Ovary (tissue), 9 donors: Measurements from ENCODE around the gene MIPEP. TPM values are rescaled to one million over a fixed set of nuclear protein-coding genes. Genes with fewer than 3 reads are reported as not detected.

Source experiments
- DNase-seq, 5 donors: peaks; one replicate each; pipeline ENCODE4 v3.0.0-alpha.2; 2019 to 2020
- H3K27ac ChIP-seq, 2 donors: fragments of 200-600 bp; one replicate each; pipeline versions ENCODE4 v1.5.1 to v1.8.0; 2019 to 2022
- H3K27me3 ChIP-seq: fragments of 200-600 bp; one replicate; pipeline ENCODE4 v1.8.0; 2022
- H3K36me3 ChIP-seq: fragments of 200-600 bp; sonication (generic); one replicate; pipeline ENCODE4 v1.5.1; 2019
- H3K4me1 ChIP-seq: one replicate; pipeline ENCODE4 v1.8.1; 2013; ENCODE audit warnings: mild to moderate bottlenecking, moderate library complexity; ENCODE audit not compliant: insufficient read depth
- H3K4me3 ChIP-seq: fragments of 200-600 bp; sonication (generic); one replicate; pipeline ENCODE4 v1.5.1; 2017
- H3K9me3 ChIP-seq, 2 donors: fragments of 200-600 bp in 1 of 2; sonication (generic) in 1 of 2; one replicate each; pipeline versions ENCODE4 v1.5.1 to v1.8.1; 2013 to 2019; ENCODE audit warnings: mild to moderate bottlenecking in 1 of 2, moderate library complexity in 1 of 2
- EP300 ChIP-seq: sonication (generic); formaldehyde crosslinking; IDR thresholded peaks from one replicate; pipeline ENCODE4 v1.6.1; 2017; ENCODE audit warnings: antibody characterized with exemption
- POLR2A ChIP-seq: fragments of 450-650 bp; IDR thresholded peaks from one replicate; pipeline ENCODE4 v1.6.1; 2017; ENCODE audit warnings: antibody characterized with exemption, mild to moderate bottlenecking, moderate library complexity
- WGBS, 3 donors: extraction: QIAGEN DNeasy Blood & Tissue Kit in 1 of 3; methylation state at CpG; one replicate each; pipeline versions ENCODE4 v1.1.5 to v1.1.7; 2013 to 2017; 5-methylcytosine and 5-hydroxymethylcytosine counted together
- intact Hi-C, 4 donors: fragments of 100-400 bp; cut with DNase I; formaldehyde crosslinking; loops; one replicate each; pipeline versions ENCODE4 v1.11.0 to v1.15.1; 2022 to 2023
- polyA plus RNA-seq, 2 donors: library from polyadenylated mRNA; stranded (reverse); fragments of 200-250 nt in 1 of 2; fragments of 350-450 nt in 1 of 2; fragmentation: Illumina TruSeq in 1 of 2; extraction: RNeasy Lipid Tissue Mini Kit (QIAGEN cat#74804) in 1 of 2; gene quantifications; one replicate each; pipeline ENCODE4 v1.2.3, GENCODE V29; 2013 to 2014
- total RNA-seq, 7 donors: library from RNA; depleted of rRNA in 2 of 7; stranded (reverse); fragments of >200 nt in 2 of 7; fragmentation: NEBNext Ultra II Directional in 3 of 7; extraction: Animal tissue kit (Norgen Biotek cat#: 25700) in 3 of 7; gene quantifications; one replicate each; pipeline versions ENCODE4 v1.1.0 to v1.2.4, GENCODE V29; 2016 to 2023
- TF ChIP-seq, protein P1 (sequence below), 3 donors: fragments of 450-650 bp in 2 of 3; fragments of 200-600 bp in 1 of 3; IDR thresholded peaks; one replicate each; pipeline versions ENCODE4 v1.5.1 to v1.8.0; 2016 to 2022; ENCODE audit warnings: antibody characterized with exemption in 3 of 3, mild to moderate bottlenecking in 1 of 3
- donor health status: DM: no; HTN: no; CAD: no; lungs with moderate emphysema.
- donor health status: DM: no; HTN: no; CAD: no.
- donor health status: Bipolar disorder and iron deficiency.
- donor health status: DM: yes; HTN: yes; CAD: no.
- donor health status: DM: no; HTN: no; CAD: no.
- donor health status: DM: yes; HTN: yes; CAD: no.

The MIPEP gene
- total and polyA plus RNA-seq, 9 donors = 7.1 to 18.8 (median 12.9) TPM

DNA sequence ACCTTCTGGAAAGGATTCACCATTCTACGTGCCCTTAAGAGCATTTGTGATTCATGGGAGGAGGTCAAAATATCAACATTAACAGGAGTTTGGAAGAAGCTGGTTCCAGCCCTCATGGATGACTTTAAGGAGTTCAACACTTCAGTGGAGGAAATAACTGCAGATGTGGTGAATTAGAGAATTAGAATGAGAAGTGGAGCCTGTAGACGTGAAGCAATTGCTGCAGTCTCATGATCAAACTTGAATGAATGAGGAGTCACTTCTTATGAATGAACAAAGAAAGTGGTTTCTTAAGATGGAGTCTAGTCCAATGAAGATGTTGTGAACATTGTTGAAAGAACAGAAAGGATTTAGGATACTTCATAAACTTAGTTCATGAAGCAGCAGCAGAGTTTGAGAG lies 189.9 kb downstream of the MIPEP start:
- Histone ChIP-seq H3K27me3 (no peaks in the 10 kb centered on the region), H3K4me3 (no peak overlapping the region), H3K9me3 (no peaks in the 10 kb centered on the region), H3K36me3 (no peaks in the 10 kb centered on the region), H3K27ac (no peak overlapping the region), H3K4me1 (peaks cover 2% of the 10 kb centered on the region)
- DNase-seq = no peak
- TF ChIP-seq POLR2A = no peak
- TF ChIP-seq EP300 = no peak
- TF ChIP-seq, protein P1, sequence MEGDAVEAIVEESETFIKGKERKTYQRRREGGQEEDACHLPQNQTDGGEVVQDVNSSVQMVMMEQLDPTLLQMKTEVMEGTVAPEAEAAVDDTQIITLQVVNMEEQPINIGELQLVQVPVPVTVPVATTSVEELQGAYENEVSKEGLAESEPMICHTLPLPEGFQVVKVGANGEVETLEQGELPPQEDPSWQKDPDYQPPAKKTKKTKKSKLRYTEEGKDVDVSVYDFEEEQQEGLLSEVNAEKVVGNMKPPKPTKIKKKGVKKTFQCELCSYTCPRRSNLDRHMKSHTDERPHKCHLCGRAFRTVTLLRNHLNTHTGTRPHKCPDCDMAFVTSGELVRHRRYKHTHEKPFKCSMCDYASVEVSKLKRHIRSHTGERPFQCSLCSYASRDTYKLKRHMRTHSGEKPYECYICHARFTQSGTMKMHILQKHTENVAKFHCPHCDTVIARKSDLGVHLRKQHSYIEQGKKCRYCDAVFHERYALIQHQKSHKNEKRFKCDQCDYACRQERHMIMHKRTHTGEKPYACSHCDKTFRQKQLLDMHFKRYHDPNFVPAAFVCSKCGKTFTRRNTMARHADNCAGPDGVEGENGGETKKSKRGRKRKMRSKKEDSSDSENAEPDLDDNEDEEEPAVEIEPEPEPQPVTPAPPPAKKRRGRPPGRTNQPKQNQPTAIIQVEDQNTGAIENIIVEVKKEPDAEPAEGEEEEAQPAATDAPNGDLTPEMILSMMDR (IDR thresholded peaks at IDR 0.05) = no peak
- 92 to 93% (median 93%) methylated on average over 2 of the region's 2 CpGs for WGBS, 3 donors
- intact Hi-C loops = loop anchor here in 1 of 4 donors (10.0 kb wide), 1 partner anchor 234 kb away; no protein-coding TSS in a partner anchor

DNA sequence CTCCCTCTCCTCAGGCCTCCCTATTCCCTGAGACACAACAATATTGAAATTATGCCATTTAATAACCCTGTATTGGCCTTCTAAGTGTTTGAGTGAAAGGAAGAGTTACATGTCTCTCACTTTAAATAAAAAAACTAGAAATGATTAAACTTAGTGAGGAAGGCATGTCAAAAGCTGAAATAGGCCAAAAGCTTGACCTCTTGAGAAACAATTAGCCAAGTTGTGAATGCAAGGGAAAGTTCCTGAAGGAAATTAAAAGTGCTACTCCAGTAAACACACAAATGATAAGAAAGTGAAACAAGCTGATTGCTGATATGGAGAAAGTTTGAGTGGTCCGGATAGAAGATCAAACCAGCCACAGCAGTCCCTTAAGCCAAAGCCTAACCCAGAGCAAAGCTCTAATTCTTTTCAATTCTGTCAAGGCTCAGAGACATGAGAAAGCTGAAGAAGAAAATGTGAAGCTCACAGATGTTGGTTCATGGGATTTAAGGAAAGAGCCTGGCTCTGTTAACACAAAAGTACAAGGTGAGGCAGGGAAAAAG lies 191.4 kb downstream of the MIPEP start:
- H3K27ac ChIP-seq = no peak overlapping the region
- H3K9me3 ChIP-seq = no peaks in the 10 kb centered on the region
- no peaks in the 10 kb centered on the region for H3K27me3 ChIP-seq
- no peaks in the 10 kb centered on the region for H3K36me3 ChIP-seq
- TF ChIP-seq POLR2A (no peak), EP300 (no peak)
- TF ChIP-seq, protein P1 (IDR thresholded peaks at IDR 0.05) = no peak
- DNase-seq = no peak
- intact Hi-C loops = loop anchor here in 1 of 4 donors (10.0 kb wide), 1 partner anchor 233 kb away; no protein-coding TSS in a partner anchor
- H3K4me3 ChIP-seq = no peak overlapping the region
- 55 to 61% (median 59%) methylated on average over 1 of the region's 1 CpG for WGBS, 3 donors
- peaks cover 2% of the 10 kb centered on the region for H3K4me1 ChIP-seq

DNA sequence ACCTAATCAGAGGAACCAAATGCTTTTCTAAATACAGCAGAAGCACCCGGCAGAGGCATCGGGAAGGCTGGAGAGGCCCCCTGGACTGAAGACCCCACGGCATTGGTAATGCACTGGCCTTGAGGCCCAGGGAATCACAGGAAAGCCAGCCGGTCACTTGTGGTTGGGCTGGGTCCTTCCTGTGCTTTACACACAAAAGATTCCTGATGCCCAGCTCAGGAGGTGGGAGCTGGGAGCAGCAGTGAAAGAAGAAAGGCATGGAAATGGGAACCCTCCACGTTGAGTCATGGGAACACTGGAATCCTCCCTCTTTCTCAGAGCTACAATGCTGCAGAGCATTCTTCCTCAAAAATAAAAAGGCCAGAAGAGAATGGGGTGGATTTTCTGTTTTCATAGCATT lies 192.6 kb downstream of the MIPEP start:
- Histone ChIP-seq H3K4me3 (no peak overlapping the region), H3K36me3 (no peaks in the 10 kb centered on the region), H3K4me1 (peaks cover 2% of the 10 kb centered on the region), H3K27ac (no peak overlapping the region), H3K27me3 (no peaks in the 10 kb centered on the region), H3K9me3 (no peaks in the 10 kb centered on the region)
- intact Hi-C loops = loop anchor here in 1 of 4 donors (10.0 kb wide), 1 partner anchor 232 kb away; no protein-coding TSS in a partner anchor
- 73 to 83% (median 83%) methylated on average over 5 of the region's 5 CpGs for WGBS, 3 donors
- no peak for DNase-seq
- TF ChIP-seq, protein P1 (IDR thresholded peaks at IDR 0.05) = no peak
- TF ChIP-seq POLR2A (no peak), EP300 (no peak)

DNA sequence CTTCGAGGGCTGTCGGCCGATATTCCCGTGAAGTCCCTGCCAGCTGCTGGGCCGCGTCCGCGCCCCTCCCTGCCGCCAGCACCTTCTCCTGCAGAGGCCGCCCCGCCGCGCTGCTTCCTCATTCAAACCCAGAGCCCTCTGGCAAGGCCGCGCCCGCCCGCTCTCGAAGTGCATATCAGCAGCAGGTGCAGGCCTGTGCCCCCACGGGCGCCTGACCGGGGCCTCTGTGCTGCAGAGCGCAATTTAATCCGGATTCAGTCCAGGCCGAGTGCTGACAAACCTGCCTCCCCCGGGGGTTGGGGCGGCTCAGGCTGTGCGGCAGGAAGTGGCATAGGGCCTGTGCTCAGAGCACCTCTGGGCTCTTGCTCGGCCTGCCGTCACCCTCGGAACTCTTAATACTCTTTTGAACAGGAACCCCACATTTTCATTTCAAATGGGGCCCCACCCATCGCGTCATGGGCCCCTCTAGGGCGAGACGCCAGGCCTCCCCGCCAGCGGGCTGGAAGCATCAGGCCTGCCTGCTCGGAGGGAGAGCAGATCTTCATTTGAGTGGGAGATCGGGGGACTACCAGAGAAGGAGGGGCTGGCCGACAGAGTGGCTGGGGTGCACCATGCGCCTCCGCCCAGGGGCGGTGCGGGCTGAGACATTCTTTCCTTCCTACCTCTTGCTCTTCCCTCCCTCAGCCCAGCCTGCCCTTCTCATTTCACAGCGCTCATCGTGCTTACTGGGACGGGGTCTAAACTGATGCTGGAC lies 193.3 kb downstream of the MIPEP start:
- 72 to 83% (median 77%) methylated on average over 44 to 46 of the region's 46 CpGs for WGBS, 3 donors
- no peak overlapping the region for H3K27ac ChIP-seq
- intact Hi-C loops = loop anchor here in 1 of 4 donors (10.0 kb wide), 1 partner anchor 231 kb away; no protein-coding TSS in a partner anchor
- DNase-seq = no peak
- TF ChIP-seq POLR2A (no peak), EP300 (no peak)
- TF ChIP-seq, protein P1 (IDR thresholded peaks at IDR 0.05) = no peak
- H3K9me3 ChIP-seq = no peaks in the 10 kb centered on the region
- no peak overlapping the region for H3K4me3 ChIP-seq
- H3K36me3 ChIP-seq = no peaks in the 10 kb centered on the region
- H3K27me3 ChIP-seq = no peaks in the 10 kb centered on the region
- no peaks in the 10 kb centered on the region for H3K4me1 ChIP-seq
